Measurements from ENCODE around the gene ZNF407. TPM values are rescaled to one million over a fixed set of nuclear protein-coding genes. Genes with fewer than 3 reads are reported as not detected.

Gene ZNF407
- total RNA-seq, 1 donor from 2014 or later: 9.0 TPM

DNA sequence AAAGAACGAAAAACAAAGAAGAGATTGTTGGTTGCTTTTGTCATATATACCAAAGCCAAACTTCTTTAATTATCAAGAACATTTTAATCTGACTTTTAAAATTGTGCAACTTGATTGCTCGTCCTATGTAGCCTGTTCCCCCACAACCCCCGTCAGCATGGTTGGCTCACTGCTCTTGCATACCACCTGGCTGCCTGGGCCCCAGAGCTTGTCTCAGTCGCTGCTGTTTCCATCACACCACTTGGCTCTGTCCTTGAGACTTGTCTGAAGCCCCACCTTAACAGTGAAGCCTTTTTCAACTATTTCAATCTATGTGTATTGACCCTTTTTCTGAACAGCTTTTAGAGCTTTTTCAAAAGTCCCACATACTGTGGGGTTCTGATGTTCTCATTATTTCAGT is 270.8 kb downstream of the ZNF407 start:
- no peak overlapping the region for H3K27ac Mint-ChIP-seq
- H3K27me3 Mint-ChIP-seq (ENCODE audit: insufficient read depth, low read depth): no peaks in the 10 kb centered on the region
- H3K36me3 ChIP-seq: no peaks in the 10 kb centered on the region
- no peak overlapping the region for H3K9ac ChIP-seq
- no peaks in the 10 kb centered on the region for H3K9me3 ChIP-seq (ENCODE audit: low read depth)
- no peaks in the 10 kb centered on the region for H4K20me1 ChIP-seq (ENCODE audit: low read depth)
- H3K4me1 ChIP-seq: peaks cover 32% of the 10 kb centered on the region
- TF ChIP-seq EZH2phosphoT487 (IDR thresholded peaks at IDR 0.05): no peak
- TF ChIP-seq, protein P1, sequence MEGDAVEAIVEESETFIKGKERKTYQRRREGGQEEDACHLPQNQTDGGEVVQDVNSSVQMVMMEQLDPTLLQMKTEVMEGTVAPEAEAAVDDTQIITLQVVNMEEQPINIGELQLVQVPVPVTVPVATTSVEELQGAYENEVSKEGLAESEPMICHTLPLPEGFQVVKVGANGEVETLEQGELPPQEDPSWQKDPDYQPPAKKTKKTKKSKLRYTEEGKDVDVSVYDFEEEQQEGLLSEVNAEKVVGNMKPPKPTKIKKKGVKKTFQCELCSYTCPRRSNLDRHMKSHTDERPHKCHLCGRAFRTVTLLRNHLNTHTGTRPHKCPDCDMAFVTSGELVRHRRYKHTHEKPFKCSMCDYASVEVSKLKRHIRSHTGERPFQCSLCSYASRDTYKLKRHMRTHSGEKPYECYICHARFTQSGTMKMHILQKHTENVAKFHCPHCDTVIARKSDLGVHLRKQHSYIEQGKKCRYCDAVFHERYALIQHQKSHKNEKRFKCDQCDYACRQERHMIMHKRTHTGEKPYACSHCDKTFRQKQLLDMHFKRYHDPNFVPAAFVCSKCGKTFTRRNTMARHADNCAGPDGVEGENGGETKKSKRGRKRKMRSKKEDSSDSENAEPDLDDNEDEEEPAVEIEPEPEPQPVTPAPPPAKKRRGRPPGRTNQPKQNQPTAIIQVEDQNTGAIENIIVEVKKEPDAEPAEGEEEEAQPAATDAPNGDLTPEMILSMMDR (IDR thresholded peaks at IDR 0.05): no peak
- no peaks in the 10 kb centered on the region for H3K27me3 ChIP-seq
- H3K4me3 ChIP-seq: no peak overlapping the region
- DNase-seq (ENCODE audit: low spot score): no peak
- H3F3A ChIP-seq (ENCODE audit: low read depth): peaks cover 20% of the 10 kb centered on the region
- H3K27ac ChIP-seq: no peak overlapping the region
- peaks cover 12% of the 10 kb centered on the region for H3K4me1 Mint-ChIP-seq
- H3K9me3 Mint-ChIP-seq: no peaks in the 10 kb centered on the region
- no peaks in the 10 kb centered on the region for H3K79me2 ChIP-seq (ENCODE audit: low read depth)
- no peak overlapping the region for H3K4me2 ChIP-seq
- no peak overlapping the region for H2AFZ ChIP-seq (replicated peaks)
- no peak overlapping the region for H3K4me3 Mint-ChIP-seq
- H3K36me3 Mint-ChIP-seq: no peaks in the 10 kb centered on the region

DNA sequence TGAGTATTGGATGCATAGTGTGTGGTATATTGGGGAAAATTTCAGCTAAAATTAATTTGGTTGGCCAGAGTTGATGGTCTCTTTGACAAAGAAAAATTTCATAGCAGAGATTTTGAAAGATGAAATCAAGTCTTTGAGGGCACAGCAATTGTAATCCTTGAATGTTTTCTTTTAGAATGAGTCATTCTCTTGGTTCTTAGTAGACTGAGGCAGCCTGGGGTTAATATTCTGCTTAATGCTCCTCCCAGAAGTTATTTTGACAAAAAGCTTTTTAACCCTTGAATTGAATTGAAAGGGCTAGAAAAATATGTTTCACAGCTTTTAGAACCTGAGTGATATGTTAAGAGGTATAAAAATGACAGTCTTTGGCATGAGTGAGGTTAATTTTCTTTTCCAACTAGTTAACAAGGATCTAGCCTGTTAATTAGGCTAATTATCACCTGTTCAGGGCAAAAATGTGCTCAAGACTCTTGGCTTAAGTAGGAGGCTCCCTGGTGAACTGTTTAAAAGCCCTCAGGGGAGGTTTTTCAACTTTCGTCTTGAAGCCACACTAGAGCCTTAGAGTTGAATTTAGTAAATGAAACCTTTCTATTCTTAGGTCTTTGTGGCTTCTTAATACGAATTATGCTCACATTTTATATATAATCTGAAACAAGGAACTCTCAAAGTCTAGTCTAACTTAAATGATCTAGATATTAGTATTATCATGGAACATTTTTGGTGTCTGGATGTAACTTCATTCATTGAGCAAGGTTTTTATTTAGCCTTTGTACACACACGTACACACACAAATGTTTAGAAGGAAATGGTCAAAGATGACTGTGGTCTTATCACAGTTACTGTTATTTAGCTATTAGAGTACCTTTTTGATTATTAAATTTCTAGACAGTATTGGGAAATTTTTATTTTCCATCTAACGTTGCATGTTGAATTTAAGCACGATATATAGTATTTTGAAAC is 272.5 kb downstream of the ZNF407 start:
- Mint-ChIP-seq H3K27me3 (ENCODE audit: insufficient read depth, low read depth) (no peaks in the 10 kb centered on the region), H3K36me3 (no peaks in the 10 kb centered on the region), H3K4me3 (no peak overlapping the region), H3K4me1 (peaks cover 12% of the 10 kb centered on the region), H3K27ac (no peak overlapping the region), H3K9me3 (no peaks in the 10 kb centered on the region)
- no peak overlapping the region for H2AFZ ChIP-seq (replicated peaks)
- no peaks in the 10 kb centered on the region for H3K9me3 ChIP-seq (ENCODE audit: low read depth)
- H3K4me1 ChIP-seq: peaks cover 32% of the 10 kb centered on the region
- no peaks in the 10 kb centered on the region for H3K36me3 ChIP-seq
- H3K27ac ChIP-seq: peak overlapping the region; percentile 72
- H3K9ac ChIP-seq: no peak overlapping the region
- no peaks in the 10 kb centered on the region for H3K27me3 ChIP-seq
- H3F3A ChIP-seq (ENCODE audit: low read depth): peaks cover 20% of the 10 kb centered on the region
- DNase-seq (ENCODE audit: low spot score): peak; percentile 57
- H3K4me3 ChIP-seq: no peak overlapping the region
- TF ChIP-seq EZH2 (IDR thresholded peaks at IDR 0.05): no peak
- TF ChIP-seq, protein P1 (IDR thresholded peaks at IDR 0.05): no peak
- H3K4me2 ChIP-seq: peak overlapping the region; percentile 55
- H4K20me1 ChIP-seq (ENCODE audit: low read depth): no peaks in the 10 kb centered on the region
- H3K79me2 ChIP-seq (ENCODE audit: low read depth): no peaks in the 10 kb centered on the region

DNA sequence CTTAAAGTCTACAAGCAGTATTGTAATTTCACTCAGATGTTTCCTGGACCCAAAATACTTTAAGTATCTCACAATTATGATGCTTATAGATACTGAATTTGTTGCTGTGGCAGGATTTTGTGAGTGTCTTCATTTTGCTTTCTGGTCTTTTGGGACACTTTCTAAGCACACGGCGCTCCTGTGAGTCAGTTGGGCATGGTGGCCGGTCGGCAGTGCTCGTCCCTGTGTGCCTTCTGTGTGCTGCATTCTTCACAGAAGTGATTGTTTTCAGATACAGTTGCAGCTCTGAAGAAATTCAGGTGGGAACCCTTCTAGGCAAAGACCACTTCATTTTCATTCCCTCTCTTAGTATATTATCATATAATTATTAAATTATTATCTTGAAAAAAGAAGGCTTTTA is 273.3 kb downstream of the ZNF407 start:
- Mint-ChIP-seq H3K27me3 (ENCODE audit: insufficient read depth, low read depth) (no peaks in the 10 kb centered on the region), H3K36me3 (no peaks in the 10 kb centered on the region), H3K4me1 (peaks cover 12% of the 10 kb centered on the region), H3K4me3 (no peak overlapping the region), H3K27ac (no peak overlapping the region), H3K9me3 (no peaks in the 10 kb centered on the region)
- Histone ChIP-seq H3K27me3 (no peaks in the 10 kb centered on the region), H3K9ac (no peak overlapping the region), H3K4me1 (peaks cover 32% of the 10 kb centered on the region), H3F3A (ENCODE audit: low read depth) (peaks cover 20% of the 10 kb centered on the region), H3K4me3 (no peak overlapping the region), H2AFZ (replicated peaks) (no peak overlapping the region), H3K4me2 (peak overlapping the region; percentile 55), H4K20me1 (ENCODE audit: low read depth) (no peaks in the 10 kb centered on the region), H3K9me3 (ENCODE audit: low read depth) (no peaks in the 10 kb centered on the region), H3K27ac (peak overlapping the region; percentile 72), H3K36me3 (no peaks in the 10 kb centered on the region), H3K79me2 (ENCODE audit: low read depth) (no peaks in the 10 kb centered on the region)
- TF ChIP-seq EZH2 (IDR thresholded peaks at IDR 0.05) (no peak), EZH2phosphoT487 (IDR thresholded peaks at IDR 0.05) (no peak)
- TF ChIP-seq, protein P1 (IDR thresholded peaks at IDR 0.05): no peak
- no peak for DNase-seq (ENCODE audit: low spot score)

All from neural progenitor cell (in vitro differentiated cells).